ENCODE measurements around the gene PGM3.
A peak's percentile ranks its signal among the peaks of the same experiment; 100 is the strongest.

The PGM3 gene

GRCh38 chr6:83199173-83199862 is 6.3 kb upstream of the PGM3 start:
- TF ChIP-seq PATZ1 (CRISPR knock-in tag; IDR thresholded peaks at IDR 0.05; ENCODE audit: borderline replicate concordance) (no peak), OSR1 (CRISPR knock-in tag; IDR thresholded peaks at IDR 0.05) (no peak), ZNF70 (CRISPR knock-in tag; IDR thresholded peaks at IDR 0.05) (no peak), CSDC2 (CRISPR knock-in tag; IDR thresholded peaks at IDR 0.05) (no peak), SNAI2 (CRISPR knock-in tag; IDR thresholded peaks at IDR 0.05) (no peak), PPARA (CRISPR knock-in tag; IDR thresholded peaks at IDR 0.05; ENCODE audit: borderline replicate concordance) (no peak), GLIS3 (CRISPR knock-in tag; IDR thresholded peaks at IDR 0.05) (no peak), ZC3H10 (CRISPR knock-in tag; IDR thresholded peaks at IDR 0.05) (no peak), ZFP3 (CRISPR knock-in tag; IDR thresholded peaks at IDR 0.05) (no peak), BACH2 (CRISPR knock-in tag; IDR thresholded peaks at IDR 0.05; ENCODE audit: borderline replicate concordance) (no peak), ZFP30 (CRISPR knock-in tag; IDR thresholded peaks at IDR 0.05) (no peak), CSRNP3 (CRISPR knock-in tag; IDR thresholded peaks at IDR 0.05) (no peak), TOX (CRISPR knock-in tag; IDR thresholded peaks at IDR 0.05; ENCODE audit: borderline replicate concordance) (no peak)
- peak; percentile 15; the same call in 1 of the 3 replicates for ATAC-seq

- TF ChIP-seq SNAI2 (CRISPR knock-in tag; IDR thresholded peaks at IDR 0.05) (no peak), ISL1 (CRISPR knock-in tag; IDR thresholded peaks at IDR 0.05) (no peak), CSRNP3 (CRISPR knock-in tag; IDR thresholded peaks at IDR 0.05) (no peak), ZNF70 (CRISPR knock-in tag; IDR thresholded peaks at IDR 0.05) (no peak), ZNF565 (CRISPR knock-in tag; conservative IDR thresholded peaks at IDR 0.05; ENCODE audit: low read depth) (no peak), ESRRG (CRISPR knock-in tag; IDR thresholded peaks at IDR 0.05) (no peak), TSHZ2 (CRISPR knock-in tag; IDR thresholded peaks at IDR 0.05) (no peak), CREB5 (CRISPR knock-in tag; IDR thresholded peaks at IDR 0.05; ENCODE audit: low read depth) (no peak), ZNF8 (CRISPR knock-in tag; IDR thresholded peaks at IDR 0.05) (no peak), GLIS3 (CRISPR knock-in tag; IDR thresholded peaks at IDR 0.05) (no peak), ARNTL (CRISPR knock-in tag; IDR thresholded peaks at IDR 0.05; ENCODE audit: borderline replicate concordance, low read depth) (no peak), POU6F1 (CRISPR knock-in tag; IDR thresholded peaks at IDR 0.05; ENCODE audit: borderline replicate concordance, low read depth) (no peak)
- no peak for ATAC-seq
These were observed 5.6 kb upstream of the PGM3 start for GRCh38 chr6:83198486-83199172.
